ENCODE data around the gene SLC9B1. TPM values are rescaled to one million over a fixed set of nuclear protein-coding genes. Genes with fewer than 3 reads are reported as not detected.
A peak's percentile ranks its signal among the peaks of the same experiment; 100 is the strongest.
"Not testable (repeated sequence)": the region's sequence is repeated elsewhere in the genome, so short reads cannot be mapped to it uniquely, and the experiment has no call there.

The SLC9B1 gene
- total and polyA plus RNA-seq, 2 donors (not counting 1 experiment from before 2014, with no cell fraction given), result 2.1 to 2.2 TPM

- TF ChIP-seq, protein P1, sequence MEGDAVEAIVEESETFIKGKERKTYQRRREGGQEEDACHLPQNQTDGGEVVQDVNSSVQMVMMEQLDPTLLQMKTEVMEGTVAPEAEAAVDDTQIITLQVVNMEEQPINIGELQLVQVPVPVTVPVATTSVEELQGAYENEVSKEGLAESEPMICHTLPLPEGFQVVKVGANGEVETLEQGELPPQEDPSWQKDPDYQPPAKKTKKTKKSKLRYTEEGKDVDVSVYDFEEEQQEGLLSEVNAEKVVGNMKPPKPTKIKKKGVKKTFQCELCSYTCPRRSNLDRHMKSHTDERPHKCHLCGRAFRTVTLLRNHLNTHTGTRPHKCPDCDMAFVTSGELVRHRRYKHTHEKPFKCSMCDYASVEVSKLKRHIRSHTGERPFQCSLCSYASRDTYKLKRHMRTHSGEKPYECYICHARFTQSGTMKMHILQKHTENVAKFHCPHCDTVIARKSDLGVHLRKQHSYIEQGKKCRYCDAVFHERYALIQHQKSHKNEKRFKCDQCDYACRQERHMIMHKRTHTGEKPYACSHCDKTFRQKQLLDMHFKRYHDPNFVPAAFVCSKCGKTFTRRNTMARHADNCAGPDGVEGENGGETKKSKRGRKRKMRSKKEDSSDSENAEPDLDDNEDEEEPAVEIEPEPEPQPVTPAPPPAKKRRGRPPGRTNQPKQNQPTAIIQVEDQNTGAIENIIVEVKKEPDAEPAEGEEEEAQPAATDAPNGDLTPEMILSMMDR (IDR thresholded peaks at IDR 0.05), result no peak
- no peak for TF ChIP-seq EZH2 (IDR thresholded peaks at IDR 0.05; ENCODE audit: borderline replicate concordance, insufficient read depth, low read depth, low read length, poor library complexity, severe bottlenecking)
- WGBS (ENCODE audit: insufficient coverage), result 69% methylated on average over 4 of the region's 12 CpGs
- Histone ChIP-seq H3K27me3 (replicated peaks in 1 of 4; ENCODE audit: control extremely low read depth in 1 of 4, control insufficient read depth in 3 of 4, insufficient read depth in 4 of 4, low read length in 3 of 4) (no peaks in the 10 kb centered on the region), H3K9me3 (ENCODE audit: control extremely low read depth in 1 of 3, control insufficient read depth in 2 of 3, insufficient read depth in 1 of 3, low read length in 2 of 3) (no peaks in the 10 kb centered on the region), H3K4me1 (ENCODE audit: control insufficient read depth in 2 of 2, insufficient read depth in 2 of 2, low read length in 2 of 2) (peaks cover 18 to 22% of the 10 kb centered on the region in 2 donors), H3K79me2 (ENCODE audit: control insufficient read depth, insufficient read depth, low read length) (peaks cover 79% of the 10 kb centered on the region), H3K27ac (ENCODE audit: low read length in 2 of 2) (peak overlapping the region; percentile 97), H3K9ac (ENCODE audit: low read length) (peak overlapping the region; percentile 91), H4K20me1 (ENCODE audit: control insufficient read depth, insufficient read depth, low read length, poor library complexity, severe bottlenecking) (no peaks in the 10 kb centered on the region), H3K4me3 (ENCODE audit: control extremely low read depth in 1 of 5, extremely low read depth in 1 of 5, insufficient read depth in 1 of 5, low read depth in 2 of 5, low read length in 4 of 5) (peak overlapping the region; percentile 75 to 89 (median 84)), H3K4me2 (replicated peaks; ENCODE audit: low read depth, low read length, poor library complexity, severe bottlenecking) (peak overlapping the region; percentile 78), H2AFZ (ENCODE audit: insufficient read depth, low read depth, low read length, poor library complexity, severe bottlenecking) (peak overlapping the region; percentile 73), H3K36me3 (replicated peaks in 1 of 2; ENCODE audit: control extremely low read depth in 1 of 2, control insufficient read depth in 1 of 2, extremely low read depth in 1 of 2, insufficient read depth in 2 of 2, low read length in 1 of 2) (no peaks in the 10 kb centered on the region)
- H3K4me1 Mint-ChIP-seq, result peaks cover 42% of the 10 kb centered on the region
- POLR2A ChIA-PET, result interaction anchor here (0.6 to 2.8 kb wide), 6 partner anchors 8 to 302 kb away, joined by 3 to 79 read pairs (median 6); partner anchors contain the start of genes MANBA and UBE2D3
- CTCF ChIA-PET, result interaction anchor here (0.7 to 1.9 kb wide), 2 partner anchors 39 to 269 kb away, joined by 4 to 20 read pairs; partner anchors contain the start of gene UBE2D3
- H3K9me3 Mint-ChIP-seq (ENCODE audit: insufficient read depth), result no peaks in the 10 kb centered on the region
- intact Hi-C loops (cut with micrococcal nuclease), result loop anchor here (1.0 to 5.0 kb wide), 5 partner anchors 152 to 365 kb away; partner anchors contain the start of genes BDH2, CENPE, NFKB1 and SLC9B1
- peak overlapping the region; percentile 97 for H3K27ac Mint-ChIP-seq
- peak overlapping the region; percentile 93 for H3K4me3 Mint-ChIP-seq
- no peaks in the 10 kb centered on the region for H3K27me3 Mint-ChIP-seq
- DNase-seq (peak; percentile 16), ATAC-seq (ENCODE audit: low read depth) (no peak)
Measured at GRCh38 chr4:102867278-102868152, 152.0 kb downstream of the SLC9B1 start.

DNA sequence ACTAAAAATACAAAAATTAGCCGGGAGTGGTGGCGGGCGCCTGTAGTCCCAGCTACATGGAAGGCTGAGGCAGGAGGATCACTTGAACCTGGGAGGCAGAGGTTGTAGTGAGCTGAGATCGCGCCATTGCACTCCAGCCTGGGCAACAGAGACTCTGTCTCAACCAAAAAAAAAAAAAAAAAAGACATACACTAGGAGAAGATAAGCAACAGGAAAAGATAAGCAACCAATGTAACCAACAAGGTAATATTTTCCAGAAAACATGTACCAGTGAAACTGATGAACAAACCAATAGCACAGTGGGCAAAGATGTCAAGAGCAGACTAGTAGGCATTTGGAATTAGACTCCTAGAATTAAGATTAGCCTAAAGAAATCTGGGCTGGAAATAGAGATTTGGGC is 154.2 kb downstream of the SLC9B1 start:
- H4K20me1 ChIP-seq (ENCODE audit: control insufficient read depth, insufficient read depth, low read length, poor library complexity, severe bottlenecking); H3K4me2 ChIP-seq (replicated peaks; ENCODE audit: low read depth, low read length, poor library complexity, severe bottlenecking); H3K27me3 ChIP-seq (replicated peaks in 1 of 4; ENCODE audit: control extremely low read depth in 1 of 4, control insufficient read depth in 3 of 4, insufficient read depth in 4 of 4, low read length in 3 of 4); H3K9ac ChIP-seq (ENCODE audit: low read length); DNase-seq; ATAC-seq (ENCODE audit: low read depth); CTCF ChIA-PET; POLR2A ChIA-PET; H3K4me3 Mint-ChIP-seq; H2AFZ ChIP-seq (ENCODE audit: insufficient read depth, low read depth, low read length, poor library complexity, severe bottlenecking); H3K9me3 Mint-ChIP-seq (ENCODE audit: insufficient read depth); H3K27me3 Mint-ChIP-seq; H3K36me3 ChIP-seq (replicated peaks in 1 of 2; ENCODE audit: control extremely low read depth in 1 of 2, control insufficient read depth in 1 of 2, extremely low read depth in 1 of 2, insufficient read depth in 2 of 2, low read length in 1 of 2); H3K9me3 ChIP-seq (ENCODE audit: control extremely low read depth in 1 of 3, control insufficient read depth in 2 of 3, insufficient read depth in 1 of 3, low read length in 2 of 3); H3K27ac Mint-ChIP-seq; H3K27ac ChIP-seq (ENCODE audit: low read length in 2 of 2); H3K4me3 ChIP-seq (ENCODE audit: control extremely low read depth in 1 of 5, extremely low read depth in 1 of 5, insufficient read depth in 1 of 5, low read depth in 2 of 5, low read length in 4 of 5): not testable (repeated sequence)
- Histone ChIP-seq H3K79me2 (ENCODE audit: control insufficient read depth, insufficient read depth, low read length) (peaks cover 64% of the 10 kb centered on the region), H3K4me1 (ENCODE audit: control insufficient read depth in 2 of 2, insufficient read depth in 2 of 2, low read length in 2 of 2) (peaks cover 22 to 24% of the 10 kb centered on the region in 2 donors)
- peaks cover 41% of the 10 kb centered on the region for H3K4me1 Mint-ChIP-seq
- intact Hi-C loops (cut with micrococcal nuclease), result loop anchor here (5.0 kb wide), 2 partner anchors 332 to 363 kb away; partner anchors contain the start of genes CENPE and NFKB1
- WGBS (ENCODE audit: insufficient coverage), result no CpG with 5 or more reads among the region's 5 CpGs

All from B cell (primary cell).